ENCODE results near the gene SLC52A1.
"Not testable (repeated sequence)": the region's sequence is repeated elsewhere in the genome, so short reads cannot be mapped to it uniquely, and the experiment has no call there.

Gene SLC52A1

DNA sequence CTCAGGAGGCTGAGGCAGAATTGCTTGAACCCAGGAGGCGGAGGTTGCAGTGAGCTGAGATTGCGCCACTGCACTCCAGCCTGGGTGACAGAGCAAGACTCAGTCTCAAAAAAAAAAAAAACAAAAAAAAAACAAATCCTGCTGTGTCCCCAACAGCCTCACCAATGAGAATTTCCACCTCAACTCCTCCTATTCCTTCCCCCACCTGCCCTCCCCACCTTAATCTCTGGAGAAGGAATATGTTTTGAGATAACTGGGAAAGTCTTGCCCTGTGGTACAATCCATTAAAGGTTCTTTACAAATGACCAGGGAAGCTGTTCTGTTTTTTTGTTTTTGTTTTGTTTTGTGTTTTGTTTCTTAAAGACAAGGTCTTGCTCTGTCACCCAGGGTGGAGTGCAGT, 5.1 kb downstream of the SLC52A1 start:
- not testable (repeated sequence) for DNase-seq

DNA sequence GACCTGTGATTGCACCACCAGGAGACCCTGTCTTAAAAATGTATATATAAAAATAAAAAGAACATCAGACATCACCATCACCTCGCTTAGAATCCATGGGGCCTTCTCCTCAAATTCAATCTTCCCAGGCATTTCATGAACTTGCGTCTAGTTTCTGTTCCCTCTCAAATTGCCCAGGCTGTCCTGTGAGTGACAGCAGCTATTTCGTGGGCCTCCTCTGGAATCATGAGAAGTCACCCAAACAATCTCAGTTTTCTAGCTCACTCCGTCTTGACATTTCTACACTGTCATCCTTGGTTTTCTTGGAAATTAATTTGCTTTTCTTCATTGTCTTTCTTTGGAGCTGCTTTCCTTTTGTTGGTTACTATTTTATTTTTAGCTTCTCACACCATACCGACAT, 7.3 kb downstream of the SLC52A1 start:
- DNase-seq: no peak

DNA sequence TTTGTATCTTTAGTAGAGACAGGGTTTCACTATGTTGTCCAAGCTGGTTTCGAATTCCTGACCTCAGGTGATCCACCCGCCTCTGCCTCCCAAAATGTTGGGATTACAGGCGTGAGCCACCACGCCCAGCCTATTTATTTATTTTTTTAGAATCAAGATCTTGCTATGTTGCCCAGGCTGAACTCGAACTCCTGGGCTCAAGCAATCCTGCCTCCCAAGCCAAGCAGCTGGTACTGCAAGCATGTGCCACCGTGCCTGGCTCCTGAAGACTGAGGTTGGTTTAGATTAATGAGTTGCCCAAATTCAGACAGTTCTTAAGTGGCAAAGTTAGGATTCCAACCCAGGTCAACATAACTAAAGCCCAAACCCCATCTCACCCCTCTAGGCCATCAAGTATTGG, 7.9 kb downstream of the SLC52A1 start:
- peak; percentile 43 for DNase-seq

- DNase-seq: peak; percentile 19
These were observed 10.6 kb downstream of the SLC52A1 start for GRCh38 chr17:5024604-5025003.

DNA sequence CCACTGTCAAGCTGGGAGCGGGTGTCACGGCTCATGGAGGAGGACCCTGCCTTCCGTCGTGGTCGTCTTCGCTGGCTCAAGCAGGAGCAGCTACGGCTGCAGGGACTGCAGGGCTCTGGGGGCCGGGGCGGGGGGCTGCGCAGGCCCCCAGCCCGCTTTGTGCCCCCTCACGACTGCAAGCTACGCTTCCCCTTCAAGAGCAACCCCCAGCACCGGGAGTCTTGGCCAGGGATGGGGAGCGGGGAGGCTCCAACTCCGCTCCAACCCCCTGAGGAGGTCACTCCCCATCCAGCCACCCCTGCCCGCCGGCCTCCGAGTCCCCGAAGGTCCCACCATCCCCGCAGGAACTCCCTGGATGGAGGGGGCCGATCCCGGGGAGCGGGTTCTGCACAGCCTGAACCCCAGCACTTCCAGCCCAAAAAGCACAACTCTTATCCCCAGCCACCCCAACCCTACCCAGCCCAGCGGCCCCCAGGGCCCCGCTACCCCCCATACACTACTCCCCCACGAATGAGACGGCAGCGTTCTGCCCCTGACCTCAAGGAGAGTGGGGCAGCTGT, 11.6 kb downstream of the SLC52A1 start:
- peak; percentile 52 for DNase-seq

- DNase-seq: no peak
These were observed 13.0 kb downstream of the SLC52A1 start for GRCh38 chr17:5022171-5022711.

GRCh38 chr17:5020502-5021023, 14.7 kb downstream of the SLC52A1 start:
- no peak for DNase-seq

DNA sequence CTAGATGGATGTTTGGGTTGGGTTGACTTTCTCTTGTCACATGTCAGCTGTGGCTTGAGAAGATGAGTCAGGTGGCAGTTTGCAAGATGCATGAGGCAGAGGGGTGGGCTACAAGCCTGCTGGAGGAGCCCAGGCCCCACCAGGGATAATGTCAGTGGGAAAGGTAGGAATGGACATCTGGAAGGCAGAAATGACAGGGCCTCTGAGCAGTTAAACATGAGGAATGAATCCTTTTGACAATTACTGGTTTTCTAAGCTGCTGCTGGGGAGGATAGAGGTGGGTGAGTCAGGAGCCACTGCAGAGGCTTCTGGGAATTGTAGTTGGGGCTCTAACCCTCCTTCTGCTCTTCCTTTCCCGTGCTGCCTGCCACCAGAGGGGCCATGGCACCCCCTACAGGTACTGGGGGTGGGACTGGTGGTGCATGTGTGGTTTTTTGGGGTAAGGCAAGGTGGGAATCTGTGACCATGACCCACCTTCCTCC, 15.7 kb downstream of the SLC52A1 start:
- no peak for DNase-seq

DNA sequence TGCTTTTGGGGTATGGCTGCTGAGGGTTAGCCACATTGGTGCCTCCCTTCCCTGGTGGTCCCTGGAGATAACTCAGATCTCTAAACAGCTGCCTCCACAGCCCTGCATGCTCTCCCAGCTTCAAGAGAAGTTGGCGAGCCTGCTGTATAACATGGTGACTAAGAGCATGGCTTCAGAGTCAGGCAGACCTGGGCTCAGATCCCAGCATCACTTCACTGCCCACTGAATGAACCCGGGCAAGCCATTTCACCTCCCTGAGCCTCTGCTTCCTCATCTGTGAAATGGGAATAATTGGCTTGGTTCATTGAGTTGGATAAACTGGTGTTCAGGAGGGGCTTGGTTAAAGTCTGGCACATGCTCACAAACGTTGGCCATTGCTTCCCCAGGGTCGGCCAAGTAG, 20.9 kb downstream of the SLC52A1 start:
- no peak for DNase-seq

- no peak for DNase-seq
These were observed 23.3 kb downstream of the SLC52A1 start for GRCh38 chr17:5011928-5012327.

DNA sequence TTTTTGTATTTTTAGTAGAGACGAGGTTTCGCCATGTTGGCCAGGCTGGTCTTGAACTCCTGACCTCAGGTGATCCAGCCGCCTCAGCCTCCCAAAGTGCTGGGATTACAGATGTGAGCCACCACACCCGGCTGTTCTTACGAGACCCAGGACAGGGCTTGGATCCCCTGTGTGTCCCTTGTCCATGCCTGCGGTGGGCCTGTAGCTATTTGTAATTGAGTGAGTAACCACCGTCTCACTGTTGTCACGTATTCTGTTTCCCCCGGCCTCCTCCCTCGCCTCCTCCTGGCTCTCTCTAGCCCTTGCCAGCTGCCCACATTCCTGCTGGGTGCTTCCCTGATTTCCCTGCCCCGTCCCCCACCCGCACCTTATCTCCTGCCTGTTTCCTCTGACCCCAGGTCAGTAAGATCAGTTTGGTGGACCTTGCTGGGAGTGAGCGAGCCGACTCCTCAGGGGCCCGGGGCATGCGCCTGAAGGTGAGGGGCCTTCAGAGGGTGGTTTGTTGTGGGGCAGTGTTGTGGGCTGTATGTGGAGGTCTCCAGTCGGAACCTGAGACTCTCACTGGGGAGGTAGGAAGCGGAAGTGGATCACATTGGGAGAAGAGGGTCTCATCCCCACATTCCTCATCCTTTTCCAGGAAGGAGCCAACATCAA, 31.9 kb downstream of the SLC52A1 start:
- DNase-seq: peak; percentile 51

GRCh38 chr17:5002121-5002788, 33.0 kb downstream of the SLC52A1 start:
- DNase-seq: peak; percentile 37

GRCh38 chr17:5000237-5000639, 35.0 kb downstream of the SLC52A1 start:
- peak; percentile 55 for DNase-seq

DNA sequence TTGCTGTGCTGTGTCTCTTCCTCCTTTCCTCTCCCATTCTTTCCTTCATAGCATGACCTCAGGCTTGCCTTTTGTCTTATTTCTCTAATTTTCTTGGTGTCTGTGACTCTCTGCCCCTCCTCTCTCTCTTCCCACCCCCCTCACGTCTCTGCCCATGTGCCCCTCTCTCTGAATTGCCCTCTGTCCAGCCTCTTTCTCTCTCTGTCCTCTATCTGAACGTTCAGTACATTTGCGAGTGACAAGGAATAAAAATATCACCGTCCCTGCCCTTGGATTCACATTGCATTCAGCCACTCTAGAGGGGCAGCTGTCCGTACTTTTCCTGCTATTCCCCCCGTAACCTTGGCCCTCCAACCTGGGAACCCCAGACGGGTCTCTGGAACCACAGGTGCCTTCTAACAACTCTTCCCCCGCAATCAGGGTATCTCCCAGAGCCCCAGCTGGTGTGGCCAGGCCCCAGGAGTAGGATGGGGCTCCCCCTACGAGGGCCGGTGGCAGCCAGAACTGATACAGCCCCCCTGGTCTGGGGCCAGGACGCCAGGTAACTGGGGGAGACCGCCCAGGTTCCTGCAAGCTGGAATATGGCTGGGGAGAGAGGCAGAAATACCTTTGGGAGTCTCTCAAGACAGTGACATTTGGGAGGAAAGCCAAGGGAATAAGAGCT, 35.7 kb downstream of the SLC52A1 start:
- DNase-seq: peak; percentile 45

DNA sequence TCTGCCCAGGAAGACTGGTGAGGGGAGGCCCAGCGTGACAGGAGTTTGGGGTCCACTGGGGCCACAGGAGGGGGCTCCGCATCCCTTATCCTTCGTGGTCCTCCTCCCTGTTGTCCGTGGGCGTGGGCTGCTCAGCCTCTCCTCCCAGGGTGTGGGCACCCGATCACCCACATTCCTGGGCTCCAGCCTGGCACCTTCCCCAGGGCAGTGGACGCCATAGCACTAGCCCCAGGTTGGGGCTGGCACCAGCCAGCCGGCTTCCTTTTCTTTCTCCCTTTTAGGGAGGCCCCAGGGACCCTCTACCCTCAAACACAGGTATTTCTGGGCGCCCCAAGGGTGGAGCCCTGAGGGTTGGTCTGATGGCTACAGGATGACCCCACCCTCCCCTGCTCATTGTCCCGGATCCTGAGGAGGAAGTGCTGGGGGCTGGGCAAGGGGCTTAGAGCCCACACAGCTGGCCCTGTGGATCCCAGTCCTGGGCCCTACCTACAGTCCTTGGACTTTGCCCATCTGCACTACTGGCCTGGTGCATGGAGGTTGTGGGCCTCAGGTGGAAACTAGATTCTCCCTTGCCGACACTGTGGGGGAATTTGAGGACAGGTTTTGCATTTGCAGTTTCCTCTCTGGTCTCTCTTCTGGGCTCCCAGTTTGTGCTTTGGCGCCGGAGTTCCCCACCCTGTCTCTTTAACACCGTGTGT, 36.3 kb downstream of the SLC52A1 start:
- DNase-seq: peak; percentile 56

DNA sequence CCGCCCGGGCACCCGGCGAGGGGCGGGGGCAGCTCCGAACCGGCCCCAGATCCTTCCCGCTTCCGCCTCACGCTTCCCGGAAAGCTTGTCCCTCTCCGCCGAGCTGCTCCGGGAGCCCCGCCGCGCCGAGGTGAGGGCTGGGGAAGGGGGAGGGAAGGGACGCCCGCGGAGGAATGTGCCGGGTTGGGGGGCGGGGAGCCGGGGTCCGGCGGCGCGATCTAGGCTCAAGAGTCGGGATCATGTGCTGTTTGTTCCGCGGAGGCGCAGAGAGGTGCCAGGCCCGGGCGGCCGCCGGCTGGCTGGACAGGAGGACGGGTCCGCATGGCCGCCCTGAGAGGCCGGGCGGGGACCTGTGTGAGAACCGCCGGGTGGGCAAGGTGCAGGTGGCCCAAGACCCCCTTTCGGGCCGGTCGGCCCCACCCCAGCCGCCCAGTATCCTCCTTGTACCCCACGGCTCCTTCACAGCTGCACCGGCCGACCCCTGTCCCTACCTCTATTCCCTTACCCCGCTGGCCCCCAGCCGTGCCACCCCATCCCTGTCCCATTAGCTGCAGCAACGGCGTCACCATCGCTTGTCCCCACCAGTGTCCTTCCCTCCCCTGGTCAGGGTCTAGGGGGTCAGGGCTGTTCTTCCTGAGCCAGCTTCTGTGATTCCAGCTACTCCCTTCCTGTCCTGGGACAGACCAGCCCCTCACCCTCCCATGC, 37.0 kb downstream of the SLC52A1 start:
- peak; percentile 81 for DNase-seq

- peak; percentile 97 for DNase-seq
These were observed 37.8 kb downstream of the SLC52A1 start, which contains the start of the genes INCA1 and KIF1C for GRCh38 chr17:4997302-4998026. INCA1 (minus strand) TSS chr17:4997522; CDS start chr17:4994437, 3,085 bp downstream. KIF1C (plus strand) TSS chr17:4997950; CDS start chr17:5000247, 2,297 bp downstream.

DNA sequence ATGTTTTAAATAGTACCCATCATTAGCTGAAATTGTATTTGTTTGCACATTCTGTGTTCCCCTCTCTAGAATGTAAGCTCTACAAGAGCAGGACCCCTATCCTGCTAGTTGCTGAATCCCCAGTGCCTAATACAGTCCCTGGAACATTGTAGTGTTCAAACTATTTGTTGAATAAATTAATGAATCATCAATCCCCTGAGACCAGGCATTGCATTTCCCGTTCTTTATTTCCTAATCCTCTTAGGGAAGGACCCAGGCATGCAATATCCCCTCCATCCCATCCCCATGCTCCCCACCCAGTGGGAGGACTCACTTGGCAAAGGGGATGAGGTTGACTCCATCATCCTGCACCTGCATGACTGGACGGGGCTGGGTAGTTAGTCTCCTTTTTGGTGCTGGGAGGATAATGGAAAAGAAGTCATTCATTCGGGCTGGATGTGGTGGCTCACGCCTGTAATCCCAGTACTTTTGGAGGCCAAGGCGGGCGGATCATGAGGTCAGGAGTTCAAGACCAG, 41.1 kb downstream of the SLC52A1 start:
- peak; percentile 34 for DNase-seq

DNA sequence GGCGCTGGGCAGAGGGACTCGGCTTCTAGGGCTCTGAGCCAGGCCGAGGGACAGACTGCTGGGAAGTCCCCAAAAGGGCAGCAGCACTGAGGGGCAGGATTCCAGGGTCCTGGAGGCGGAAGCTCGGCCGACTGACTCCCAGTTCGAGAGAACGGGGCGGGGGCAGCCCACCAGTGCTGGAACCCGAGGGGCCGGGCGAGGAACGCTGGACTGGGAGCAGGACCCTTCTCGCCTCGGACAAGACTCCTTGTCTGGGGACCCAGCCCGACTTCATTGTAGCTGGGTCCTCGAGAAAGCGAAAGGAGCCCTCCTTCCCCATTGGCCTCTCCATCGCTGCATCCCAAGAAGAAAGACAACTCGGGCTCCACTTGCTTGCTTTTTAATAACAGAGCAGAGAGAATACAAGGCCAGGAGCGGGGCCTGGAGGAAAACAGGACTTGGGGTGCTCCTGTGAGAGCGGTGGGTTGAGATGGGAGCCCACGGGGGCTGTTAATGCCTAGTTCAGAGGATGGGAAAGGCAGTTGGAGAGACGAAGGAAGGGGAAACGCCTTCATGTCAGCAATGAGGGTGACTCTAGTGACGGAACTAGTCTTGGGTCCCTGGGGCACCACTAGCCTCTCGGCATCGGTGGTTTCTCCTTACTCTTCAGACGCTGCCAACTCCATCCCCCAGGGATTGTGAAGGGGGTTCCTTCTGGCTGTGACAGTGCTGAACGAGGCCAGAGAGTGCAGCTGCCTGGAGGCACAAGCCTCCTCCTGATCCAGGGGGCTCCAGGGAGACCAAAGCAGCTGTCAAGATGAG, 47.3 kb downstream of the SLC52A1 start:
- DNase-seq: no peak

All from islet precursor cell (in vitro differentiated cells).